B cell (primary cell): ENCODE results near the gene ACTL6B. TPM values are rescaled to one million over a fixed set of nuclear protein-coding genes. Genes with fewer than 3 reads are reported as not detected.
A peak's percentile ranks its signal among the peaks of the same experiment; 100 is the strongest.

Source experiments
- ATAC-seq: fragments of 200-7000 bp; cut with Tn5 transposase; one replicate; pipeline ENCODE4 v1.10.0; 2021; ENCODE audit warnings: low read depth, mild to moderate bottlenecking, moderate number of reproducible peaks, moderate library complexity
- CTCF ChIA-PET: fragments of 350-600 bp; sonication (Branson Sonifier 250); formaldehyde crosslinking; loops from one replicate; lab custom pipeline; 2021; ENCODE audit warnings: antibody characterized with exemption, inconsistent platforms; lab: Charles Lee
- POLR2A ChIA-PET: fragments of 350-600 bp; sonication (Branson Sonifier 250); formaldehyde crosslinking; loops from one replicate; lab custom pipeline; 2021; ENCODE audit warnings: antibody characterized with exemption; lab: Charles Lee
- DNase-seq: peaks from one replicate; pipeline ENCODE4 v3.0.0; 2013
- H2AFZ ChIP-seq: 2 replicates; pipeline ENCODE4 v1.6.1; 2012; ENCODE audit warnings: mild to moderate bottlenecking, low read depth, low read length; ENCODE audit not compliant: insufficient read depth, poor library complexity, severe bottlenecking
- H3K27ac ChIP-seq, 2 donors: 1 replicate in 1 of 2; 2 replicates in 1 of 2; pipeline ENCODE4 v1.5.1; 2012 to 2013; ENCODE audit warnings: low read length in 2 of 2, mild to moderate bottlenecking in 2 of 2, moderate library complexity in 1 of 2
- H3K27me3 ChIP-seq, 4 experiments: fragments of 200-600 bp in 1 of 4; sonication (generic) in 1 of 4; replicated peaks in 1 of 4; 1 replicate in 2 of 4; 2 replicates in 2 of 4; pipeline versions ENCODE4 v1.6.1 to v1.7.0; 2013 to 2016; ENCODE audit warnings: low read length in 3 of 4, mild to moderate bottlenecking in 2 of 4, mixed read lengths in 1 of 4, moderate library complexity in 1 of 4; ENCODE audit not compliant: insufficient read depth in 4 of 4, control insufficient read depth in 3 of 4; ENCODE audit errors: control extremely low read depth in 1 of 4
- H3K36me3 ChIP-seq, 2 experiments: replicated peaks in 1 of 2; 1 replicate in 1 of 2; 2 replicates in 1 of 2; pipeline versions ENCODE4 v1.6.1 to v1.7.1; 2013; ENCODE audit warnings: low read length in 1 of 2; ENCODE audit not compliant: insufficient read depth in 2 of 2, control insufficient read depth in 1 of 2; ENCODE audit errors: control extremely low read depth in 1 of 2, extremely low read depth in 1 of 2
- H3K4me1 ChIP-seq, 2 donors: fragments of 200-600 bp in 1 of 2; sonication (generic) in 1 of 2; 1 replicate in 1 of 2; 2 replicates in 1 of 2; pipeline versions ENCODE4 v1.5.1 to v1.6.1; 2013 to 2017; ENCODE audit warnings: low read length in 2 of 2; ENCODE audit not compliant: control insufficient read depth in 2 of 2, insufficient read depth in 2 of 2
- H3K4me2 ChIP-seq: replicated peaks from 2 replicates; pipeline ENCODE3; 2012; ENCODE audit warnings: mild to moderate bottlenecking, low read depth, low read length; ENCODE audit not compliant: poor library complexity, severe bottlenecking
- H3K4me3 ChIP-seq, 5 experiments: fragments of 200-600 bp in 1 of 5; sonication (generic) in 1 of 5; 1 replicate in 3 of 5; 2 replicates in 2 of 5; pipeline versions ENCODE4 v1.5.1 to v1.7.0; 2011 to 2016; ENCODE audit warnings: low read length in 4 of 5, mild to moderate bottlenecking in 4 of 5, low read depth in 2 of 5, control low read depth in 1 of 5, moderate library complexity in 1 of 5; ENCODE audit not compliant: insufficient read depth in 1 of 5; ENCODE audit errors: control extremely low read depth in 1 of 5, extremely low read depth in 1 of 5
- H3K79me2 ChIP-seq: fragments of 200-600 bp; sonication (generic); one replicate; pipeline ENCODE4 v1.6.0; 2016; ENCODE audit warnings: low read length; ENCODE audit not compliant: control insufficient read depth, insufficient read depth
- H3K9ac ChIP-seq: fragments of 200-600 bp; sonication (generic); 2 replicates; pipeline ENCODE4 v1.6.1; 2017; ENCODE audit warnings: mild to moderate bottlenecking, low read length, moderate library complexity
- H3K9me3 ChIP-seq, 3 donors: one replicate each; pipeline versions ENCODE4 v1.6.1 to v1.7.1; 2013; ENCODE audit warnings: low read length in 2 of 3; ENCODE audit not compliant: control insufficient read depth in 2 of 3, insufficient read depth in 1 of 3; ENCODE audit errors: control extremely low read depth in 1 of 3
- H4K20me1 ChIP-seq: 2 replicates; pipeline ENCODE4 v1.6.0; 2012; ENCODE audit warnings: mild to moderate bottlenecking, low read length; ENCODE audit not compliant: insufficient read depth, control insufficient read depth, poor library complexity, severe bottlenecking
- H3K27ac Mint-ChIP-seq: one replicate; pipeline ENCODE4 v1.8.0; 2021; ENCODE audit warnings: mixed read lengths
- H3K27me3 Mint-ChIP-seq: one replicate; pipeline ENCODE4 v1.8.0; 2021; ENCODE audit warnings: mixed read lengths
- H3K4me1 Mint-ChIP-seq: one replicate; pipeline ENCODE4 v1.8.0; 2021; ENCODE audit warnings: mixed read lengths
- H3K4me3 Mint-ChIP-seq: one replicate; pipeline ENCODE4 v1.8.0; 2021; ENCODE audit warnings: mixed read lengths
- H3K9me3 Mint-ChIP-seq: one replicate; pipeline ENCODE4 v1.8.0; 2022; ENCODE audit warnings: mixed read lengths; ENCODE audit not compliant: insufficient read depth
- CTCF ChIP-seq: fragments of 200-600 bp; IDR thresholded peaks from one replicate; pipeline ENCODE4 v1.8.0; 2022; ENCODE audit warnings: antibody characterized with exemption, mild to moderate bottlenecking
- EZH2 ChIP-seq: IDR thresholded peaks from 2 replicates; pipeline ENCODE4 v1.6.1; 2012; ENCODE audit warnings: borderline replicate concordance, low read depth, mild to moderate bottlenecking, moderate library complexity, low read length; ENCODE audit not compliant: insufficient read depth, poor library complexity, severe bottlenecking
- WGBS: methylation state at CpG from one replicate; pipeline ENCODE4 v1.1.5; 2013; ENCODE audit warnings: missing lambda C conversion rate; ENCODE audit not compliant: insufficient coverage; 5-methylcytosine and 5-hydroxymethylcytosine counted together
- intact Hi-C: fragments of 100-400 bp; cut with micrococcal nuclease; formaldehyde crosslinking; loops from one replicate; pipeline ENCODE4 v1.10.0; 2022
- polyA plus RNA-seq: library from polyadenylated mRNA; depleted of rRNA; stranded (reverse); fragments of >200 nt; gene quantifications from 2 replicates; pipeline ENCODE4 v1.2.3, GENCODE V29; 2012
- total RNA-seq, 2 donors: library from RNA; stranded (reverse); fragments of 120-200 nt in 1 of 2; gene quantifications; 1 replicate in 1 of 2; 2 replicates in 1 of 2; pipeline versions ENCODE4 v1.2.3 to v1.2.4, GENCODE V29; 2013 to 2022

Gene ACTL6B
- total and polyA plus RNA-seq, 2 donors (not counting 1 experiment from before 2014, with no cell fraction given) = not detected

- H3K27me3 Mint-ChIP-seq = no peaks in the 10 kb centered on the region
- peak overlapping the region; percentile 80 for H3K4me3 Mint-ChIP-seq
- WGBS = 97% methylated on average over 19 of the region's 21 CpGs
- Histone ChIP-seq H3K27ac (no peak overlapping the region), H4K20me1 (no peaks in the 10 kb centered on the region), H2AFZ (peak overlapping the region; percentile 81), H3K36me3 (no peaks in the 10 kb centered on the region), H3K4me1 (peaks cover 12 to 13% of the 10 kb centered on the region in 2 donors), H3K4me2 (peak overlapping the region; percentile 89), H3K27me3 (no peaks in the 10 kb centered on the region), H3K79me2 (no peaks in the 10 kb centered on the region), H3K4me3 (peak overlapping the region in 1 of 5 experiments; percentile 48), H3K9ac (peak overlapping the region; percentile 64), H3K9me3 (no peaks in the 10 kb centered on the region)
- intact Hi-C loops = no loop called here
- H3K9me3 Mint-ChIP-seq = no peaks in the 10 kb centered on the region
- ATAC-seq (no peak), DNase-seq (no peak)
- CTCF ChIA-PET = interaction anchor here (0.5 to 2.4 kb wide), 5 partner anchors 10 to 1241 kb away, joined by 3 to 7 read pairs (median 3); partner anchors contain the start of gene MOSPD3
- POLR2A ChIA-PET = interaction anchor here (0.6 to 1.4 kb wide), 2 partner anchors 15 to 265 kb away, joined by 3 to 10 read pairs; partner anchors contain the start of gene MOSPD3
- H3K27ac Mint-ChIP-seq = no peak overlapping the region
- peaks cover 12% of the 10 kb centered on the region for H3K4me1 Mint-ChIP-seq
- TF ChIP-seq CTCF (no peak), EZH2 (no peak)
Measured at GRCh38 chr7:100627238-100627549, 29.1 kb downstream of the ACTL6B start.

- Mint-ChIP-seq H3K27ac (no peak overlapping the region), H3K27me3 (no peaks in the 10 kb centered on the region), H3K4me1 (peaks cover 11% of the 10 kb centered on the region), H3K9me3 (no peaks in the 10 kb centered on the region), H3K4me3 (peak overlapping the region; percentile 80)
- WGBS = 6% methylated on average over 29 of the region's 37 CpGs
- intact Hi-C loops = loop anchor here (1.0 kb wide), 4 partner anchors 14 to 47 kb away; partner anchors contain the start of genes FBXO24, GNB2, LRCH4 and MOSPD3
- POLR2A ChIA-PET = interaction anchor here (0.6 to 1.4 kb wide), 2 partner anchors 14 to 264 kb away, joined by 3 to 10 read pairs; partner anchors contain the start of gene MOSPD3
- Histone ChIP-seq H2AFZ (peak overlapping the region; percentile 81), H3K27me3 (no peaks in the 10 kb centered on the region), H3K9me3 (no peaks in the 10 kb centered on the region), H3K79me2 (no peaks in the 10 kb centered on the region), H3K4me2 (peak overlapping the region; percentile 89), H3K9ac (peak overlapping the region; percentile 64), H4K20me1 (no peaks in the 10 kb centered on the region), H3K4me1 (peaks cover 12 to 13% of the 10 kb centered on the region in 2 donors), H3K4me3 (peak overlapping the region in 4 of 5 experiments; percentile 21 to 53 (median 44)), H3K27ac (peak overlapping the region in 1 of 2 donors; percentile 55), H3K36me3 (no peaks in the 10 kb centered on the region)
- CTCF ChIA-PET = interaction anchor here (0.5 to 2.4 kb wide), 8 partner anchors 11 to 1241 kb away, joined by 3 to 7 read pairs (median 3); partner anchors contain the start of genes GNB2 and MOSPD3
- DNase-seq (peak; percentile 83), ATAC-seq (peak; percentile 99)
- TF ChIP-seq EZH2 (no peak), CTCF (no peak)
Measured at GRCh38 chr7:100626530-100627237, 29.6 kb downstream of the ACTL6B start.
